PC-9 (cell line): ENCODE results near the gene TPRKB. TPM values are rescaled to one million over a fixed set of nuclear protein-coding genes. Genes with fewer than 3 reads are reported as not detected.
"Not testable (repeated sequence)": the region's sequence is repeated elsewhere in the genome, so short reads cannot be mapped to it uniquely, and the experiment has no call there.

Experiments
- BruUV-seq: library from RNA; stranded (reverse); fragments of 400-500 nt; replicated peaks from 2 replicates; lab custom pipeline; 2021; lab: Mats Ljungman, UMichigan
- CTCF ChIA-PET: fragments of 300-600 bp; sonication (Branson Sonifier 250); formaldehyde crosslinking; loops from one replicate; lab custom pipeline; 2022; ENCODE audit warnings: antibody characterized with exemption; lab: Charles Lee
- POLR2A ChIA-PET: fragments of 300-600 bp; sonication (Branson Sonifier 250); formaldehyde crosslinking; loops from one replicate; lab custom pipeline; 2022; ENCODE audit warnings: antibody characterized with exemption; ENCODE audit not compliant: unreplicated experiment; lab: Charles Lee
- DNase-seq, 2 experiments: peaks; one replicate each; pipeline versions ENCODE4 v3.0.0 to v3.0.0-alpha.2; 2015 to 2022; ENCODE audit warnings: mixed read lengths in 1 of 2
- H2AFZ ChIP-seq: fragments of 200-600 bp; sonication (generic); 2 replicates; pipeline ENCODE4 v1.8.1; 2017; ENCODE audit warnings: antibody characterized with exemption
- H3F3A ChIP-seq: fragments of 200-600 bp; sonication (generic); 2 replicates; pipeline ENCODE4 v1.8.1; 2017; ENCODE audit warnings: antibody characterized with exemption, mild to moderate bottlenecking, low read depth; ENCODE audit not compliant: insufficient read depth
- H3K27ac ChIP-seq: fragments of 200-600 bp; sonication (generic); 2 replicates; pipeline ENCODE4 v1.6.1; 2016; ENCODE audit warnings: mixed run types
- H3K27me3 ChIP-seq: fragments of 200-600 bp; sonication (generic); 2 replicates; pipeline ENCODE4 v1.6.1; 2016; ENCODE audit warnings: low read depth, mixed run types; ENCODE audit not compliant: insufficient read depth
- H3K36me3 ChIP-seq: fragments of 200-600 bp; sonication (generic); 2 replicates; pipeline ENCODE4 v1.6.1; 2016; ENCODE audit warnings: low read depth, mixed run types
- H3K4me1 ChIP-seq: fragments of 200-600 bp; sonication (generic); replicated peaks from 2 replicates; pipeline ENCODE4 v1.6.1; 2016; ENCODE audit warnings: mixed run types; ENCODE audit not compliant: insufficient read depth
- H3K4me2 ChIP-seq: fragments of 200-600 bp; sonication (generic); 2 replicates; pipeline ENCODE4 v1.6.1; 2017; ENCODE audit warnings: mixed run types
- H3K4me3 ChIP-seq: fragments of 200-600 bp; sonication (generic); 2 replicates; pipeline ENCODE4 v1.6.1; 2016; ENCODE audit warnings: mixed run types
- H3K79me2 ChIP-seq: fragments of 200-600 bp; sonication (generic); 2 replicates; pipeline ENCODE4 v1.6.1; 2017; ENCODE audit warnings: low read depth, mixed run types
- H3K9me2 ChIP-seq: fragments of 200-600 bp; sonication (generic); 2 replicates; pipeline ENCODE4 v1.8.1; 2017; ENCODE audit warnings: mild to moderate bottlenecking; ENCODE audit not compliant: insufficient read depth
- H3K9me3 ChIP-seq: fragments of 200-600 bp; sonication (generic); 2 replicates; pipeline ENCODE4 v1.8.1; 2016; ENCODE audit warnings: low read depth; ENCODE audit not compliant: insufficient read depth
- H4K20me1 ChIP-seq: fragments of 200-600 bp; sonication (generic); 2 replicates; pipeline ENCODE4 v1.8.1; 2017; ENCODE audit not compliant: insufficient read depth
- CTCF ChIP-seq: fragments of 200-600 bp; sonication (generic); conservative IDR thresholded peaks from 2 replicates; pipeline ENCODE4 v1.6.1; 2017; ENCODE audit warnings: mixed run types, antibody characterized with exemption, mild to moderate bottlenecking, moderate library complexity
- EZH2 ChIP-seq: fragments of 200-600 bp; sonication (generic); IDR thresholded peaks from 2 replicates; pipeline ENCODE4 v1.8.0; 2017; ENCODE audit warnings: antibody characterized with exemption, low read depth
- intact Hi-C: fragments of 100-400 bp; cut with micrococcal nuclease; formaldehyde crosslinking; loops from one replicate; pipeline ENCODE4 v1.10.0; 2022; ENCODE audit not compliant: unreplicated experiment
- total RNA-seq: library from RNA; stranded (reverse); gene quantifications from 2 replicates; pipeline ENCODE4 v1.2.3, GENCODE V29; 2021

The TPRKB gene
- total RNA-seq, 1 experiment from 2014 or later, result 33.8 TPM

- H3K36me3 ChIP-seq, result no peaks in the 10 kb centered on the region
- no peaks in the 10 kb centered on the region for H3K79me2 ChIP-seq
- DNase-seq, result peak in 1 of 2 experiments; percentile 16
- H3K27me3 ChIP-seq, result peaks cover 81% of the 10 kb centered on the region
- POLR2A ChIA-PET, result no interaction called here
- no peak overlapping the region for H3K4me3 ChIP-seq
- no peak overlapping the region for H3K27ac ChIP-seq
- no peak overlapping the region for H3K4me2 ChIP-seq
- peaks cover 7% of the 10 kb centered on the region; the same call in 1 of the 2 replicates for H3K9me3 ChIP-seq
- H3K9me2 ChIP-seq, result no peaks in the 10 kb centered on the region
- CTCF ChIA-PET, result no interaction called here
- intact Hi-C loops, result no loop called here
- no peak overlapping the region for H2AFZ ChIP-seq
- H3F3A ChIP-seq, result no peaks in the 10 kb centered on the region
- no peaks in the 10 kb centered on the region for H3K4me1 ChIP-seq
- BruUV-seq, result no TSS peak
- TF ChIP-seq CTCF (no peak), EZH2 (no peak)
- H4K20me1 ChIP-seq, result no peaks in the 10 kb centered on the region
Observed at GRCh38 chr2:73701968-73702665, 35.0 kb downstream of the TPRKB start.

GRCh38 chr2:73701448-73701765 is 35.7 kb downstream of the TPRKB start:
- H3K27ac ChIP-seq, intact Hi-C loops, H3K79me2 ChIP-seq, BruUV-seq, H3K4me2 ChIP-seq, H3K9me2 ChIP-seq, DNase-seq, H3K4me1 ChIP-seq, H3K4me3 ChIP-seq, H4K20me1 ChIP-seq, H3K9me3 ChIP-seq, H2AFZ ChIP-seq, H3F3A ChIP-seq, POLR2A ChIA-PET, H3K36me3 ChIP-seq, CTCF ChIA-PET: not testable (repeated sequence)
- H3K27me3 ChIP-seq, result peaks cover 74% of the 10 kb centered on the region

GRCh38 chr2:73700661-73701447 is 36.3 kb downstream of the TPRKB start:
- Histone ChIP-seq H3K27ac (no peak overlapping the region), H3K9me3 (peaks cover 7% of the 10 kb centered on the region; the same call in 1 of the 2 replicates), H3K36me3 (no peaks in the 10 kb centered on the region), H3K4me1 (no peaks in the 10 kb centered on the region), H3F3A (no peaks in the 10 kb centered on the region), H3K79me2 (no peaks in the 10 kb centered on the region), H3K4me2 (no peak overlapping the region), H3K27me3 (peaks cover 74% of the 10 kb centered on the region), H4K20me1 (no peaks in the 10 kb centered on the region), H3K9me2 (no peaks in the 10 kb centered on the region), H3K4me3 (no peak overlapping the region), H2AFZ (no peak overlapping the region)
- ChIA-PET POLR2A (no interaction called here), CTCF (no interaction called here)
- BruUV-seq, result no TSS peak
- no peak for TF ChIP-seq EZH2
- no peak for TF ChIP-seq CTCF
- DNase-seq, result peak in 1 of 2 experiments; percentile 31
- intact Hi-C loops, result no loop called here
